Body of pancreas (tissue), 4 donors: ENCODE measurements around the gene STRADB.
"Not testable (repeated sequence)": the region's sequence is repeated elsewhere in the genome, so short reads cannot be mapped to it uniquely, and the experiment has no call there.

Experiments used
- CTCF ChIP-seq, 7 experiments: fragments of 450-650 bp in 4 of 7; fragments of 200-600 bp in 3 of 7; sonication (generic) in 3 of 7; IDR thresholded peaks; one replicate each; pipeline ENCODE4 v1.5.1; 2016 to 2019; ENCODE audit warnings: antibody characterized with exemption in 7 of 7
- POLR2A ChIP-seq, 3 donors: fragments of 450-650 bp; IDR thresholded peaks; one replicate each; pipeline ENCODE4 v1.6.1; 2016; ENCODE audit warnings: antibody characterized with exemption in 3 of 3, mild to moderate bottlenecking in 2 of 3

- not testable (repeated sequence) for TF ChIP-seq CTCF, POLR2A (IDR thresholded peaks at IDR 0.05)
Observed at GRCh38 chr2:201429835-201430234, 21.7 kb upstream of the STRADB start.
